Progenitor cell of endocrine pancreas (in vitro differentiated cells): ENCODE results near the gene MRPL39. TPM values are rescaled to one million over a fixed set of nuclear protein-coding genes. Genes with fewer than 3 reads are reported as not detected.

Experiments
- DNase-seq: peaks from one replicate; pipeline ENCODE4 v3.0.0; 2021; ENCODE audit warnings: low spot score; ENCODE audit not compliant: unreplicated experiment
- H3K27ac Mint-ChIP-seq: 2 replicates; pipeline ENCODE4 v1.8.0; 2021; ENCODE audit warnings: mild to moderate bottlenecking, moderate library complexity, mixed read lengths
- H3K27me3 Mint-ChIP-seq: 2 replicates; pipeline ENCODE4 v1.8.0; 2021; ENCODE audit warnings: mixed read lengths
- H3K36me3 Mint-ChIP-seq: 2 replicates; pipeline ENCODE4 v1.8.0; 2022; ENCODE audit warnings: mixed read lengths; ENCODE audit not compliant: insufficient read depth
- H3K4me1 Mint-ChIP-seq: 2 replicates; pipeline ENCODE4 v1.8.0; 2021; ENCODE audit warnings: low read depth, mixed read lengths
- H3K4me3 Mint-ChIP-seq: 2 replicates; pipeline ENCODE4 v1.8.0; 2021; ENCODE audit warnings: low read depth, mild to moderate bottlenecking, moderate library complexity, mixed read lengths
- H3K9me3 Mint-ChIP-seq: 2 replicates; pipeline ENCODE4 v1.8.0; 2021; ENCODE audit warnings: low read depth, mixed read lengths
- CTCF ChIP-seq: fragments of 200-600 bp; sonication (generic); IDR thresholded peaks from one replicate; pipeline ENCODE4 v1.5.0; 2021; ENCODE audit warnings: antibody characterized with exemption, mild to moderate bottlenecking; ENCODE audit not compliant: unreplicated experiment
- total RNA-seq: library from RNA; stranded (reverse); gene quantifications from 2 replicates; pipeline ENCODE4 v1.2.1, GENCODE V29; 2021

MRPL39 gene
- total RNA-seq, 1 donor from 2014 or later, result 30.7 TPM

- Mint-ChIP-seq H3K4me3 (no peak overlapping the region), H3K4me1 (no peaks in the 10 kb centered on the region), H3K27ac (no peak overlapping the region), H3K27me3 (peaks cover 19% of the 10 kb centered on the region), H3K9me3 (no peaks in the 10 kb centered on the region), H3K36me3 (no peaks in the 10 kb centered on the region)
- DNase-seq, result no peak
- TF ChIP-seq CTCF, result no peak
Observed at GRCh38 chr21:25567472-25567871, 39.8 kb downstream of the MRPL39 start.

DNA sequence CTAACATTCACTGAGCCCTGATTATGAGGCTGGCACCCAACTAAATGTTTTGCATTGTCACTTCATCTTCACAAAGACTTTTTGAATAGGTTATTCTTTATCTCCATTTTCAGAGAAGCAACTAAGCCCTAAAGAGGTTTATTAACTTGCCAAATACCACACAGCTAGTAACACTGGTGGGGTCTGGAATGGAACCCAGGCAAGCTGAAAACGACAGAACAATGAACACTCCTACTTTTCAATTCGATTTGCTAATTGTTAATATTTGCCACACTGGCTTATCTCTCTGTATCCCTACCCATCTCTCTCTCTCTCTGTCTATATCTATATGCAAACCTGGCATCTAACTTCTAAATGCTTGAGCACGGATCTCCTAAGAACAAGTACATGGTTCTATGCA, 40.6 kb downstream of the MRPL39 start:
- Mint-ChIP-seq H3K4me1 (peaks cover under 1% of the 10 kb centered on the region), H3K27me3 (peaks cover 24% of the 10 kb centered on the region), H3K27ac (no peak overlapping the region), H3K36me3 (no peaks in the 10 kb centered on the region), H3K9me3 (no peaks in the 10 kb centered on the region), H3K4me3 (no peak overlapping the region)
- no peak for DNase-seq
- TF ChIP-seq CTCF, result no peak

DNA sequence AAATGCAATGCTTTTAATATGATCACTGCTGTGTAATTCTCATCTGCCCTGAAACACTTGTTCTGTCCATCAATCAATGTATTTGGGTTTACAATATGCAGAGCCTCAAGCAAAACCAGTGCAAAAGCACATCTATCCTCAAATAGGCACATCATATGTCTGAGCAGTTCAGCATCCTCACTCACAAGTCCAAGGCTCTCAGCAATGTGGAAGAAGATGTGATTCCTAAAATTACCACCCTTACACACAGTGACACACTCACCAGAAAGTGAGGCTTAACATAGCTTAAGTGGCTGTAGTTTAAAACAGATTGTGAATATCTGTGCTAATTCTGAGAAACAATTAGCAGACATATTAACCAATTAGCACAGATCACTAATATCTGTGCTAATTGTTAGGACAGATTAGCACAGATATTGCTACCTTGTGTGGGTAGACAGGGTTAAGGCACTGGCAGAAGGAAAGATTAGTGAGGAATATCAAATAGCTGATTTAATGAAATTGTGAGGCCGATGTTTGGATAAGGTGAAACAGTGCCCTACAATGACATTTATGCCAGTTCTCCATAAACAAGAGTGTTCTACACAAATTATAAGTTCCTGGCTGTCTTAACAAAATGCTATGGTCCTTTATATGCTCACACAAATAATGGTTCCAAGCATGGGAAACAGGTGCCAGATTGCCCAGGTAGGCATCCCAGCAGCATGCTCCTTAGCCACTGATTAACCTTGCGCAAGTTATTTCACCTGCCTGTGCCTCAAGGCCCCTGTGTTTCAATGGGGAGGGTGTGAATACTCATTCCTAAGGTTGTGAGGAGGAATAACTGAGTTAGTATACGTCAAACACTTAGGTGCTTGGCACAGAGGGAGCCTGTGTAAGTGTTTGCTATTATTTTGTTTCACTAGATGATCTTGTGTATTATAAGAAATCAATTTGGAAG, 41.7 kb downstream of the MRPL39 start:
- Mint-ChIP-seq H3K27ac (no peak overlapping the region), H3K9me3 (no peaks in the 10 kb centered on the region), H3K4me1 (peaks cover 2% of the 10 kb centered on the region), H3K36me3 (peaks cover 1% of the 10 kb centered on the region), H3K4me3 (no peak overlapping the region), H3K27me3 (peaks cover 33% of the 10 kb centered on the region)
- no peak for TF ChIP-seq CTCF
- no peak for DNase-seq

DNA sequence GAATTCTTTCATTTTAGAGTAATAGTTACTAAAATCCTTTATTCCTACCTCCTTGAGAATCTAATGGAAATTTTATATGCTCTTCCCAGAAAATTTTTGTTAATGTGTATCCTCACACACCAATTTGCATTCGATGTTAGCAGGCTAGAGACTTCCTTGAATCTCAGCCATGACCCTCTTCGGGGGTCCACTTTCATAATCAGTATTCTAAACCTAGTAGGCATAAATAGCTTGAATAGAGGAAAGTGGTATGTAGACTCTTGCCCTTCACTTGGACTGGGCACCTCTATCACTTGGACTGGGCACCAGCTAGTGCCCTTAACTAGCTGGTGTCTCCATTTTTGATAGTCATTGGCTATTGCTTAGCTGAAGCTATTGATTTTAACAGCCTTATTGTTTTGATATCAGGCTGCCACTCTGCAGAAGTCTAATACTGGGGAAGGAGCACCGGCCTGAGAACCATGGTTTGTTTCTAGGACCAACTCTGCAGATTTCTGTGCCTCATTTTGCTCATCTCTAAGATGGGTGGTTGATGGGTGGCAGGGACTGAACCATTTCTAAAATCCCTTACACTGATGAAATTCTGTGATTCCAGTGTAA, 42.8 kb downstream of the MRPL39 start:
- peaks cover 40% of the 10 kb centered on the region for H3K27me3 Mint-ChIP-seq
- DNase-seq, result no peak
- H3K4me1 Mint-ChIP-seq, result peaks cover 2% of the 10 kb centered on the region
- no peaks in the 10 kb centered on the region for H3K9me3 Mint-ChIP-seq
- no peak overlapping the region for H3K27ac Mint-ChIP-seq
- TF ChIP-seq CTCF, result no peak
- no peak overlapping the region for H3K4me3 Mint-ChIP-seq
- peaks cover 1% of the 10 kb centered on the region for H3K36me3 Mint-ChIP-seq

GRCh38 chr21:25563361-25564116, 43.7 kb downstream of the MRPL39 start:
- Mint-ChIP-seq H3K4me3 (no peak overlapping the region), H3K27ac (no peak overlapping the region), H3K9me3 (no peaks in the 10 kb centered on the region), H3K4me1 (peaks cover 2% of the 10 kb centered on the region), H3K27me3 (peaks cover 40% of the 10 kb centered on the region), H3K36me3 (peaks cover 1% of the 10 kb centered on the region)
- no peak for DNase-seq
- TF ChIP-seq CTCF, result no peak
